Measurements from ENCODE around the gene C16orf95. TPM values are rescaled to one million over a fixed set of nuclear protein-coding genes. Genes with fewer than 3 reads are reported as not detected.

Gene C16orf95
- total and polyA plus RNA-seq, 2 donors (not counting 1 experiment from before 2014, with no cell fraction given) = 1.5 to 2.5 TPM

- Mint-ChIP-seq H3K4me3 (no peak overlapping the region), H3K9me3 (ENCODE audit: insufficient read depth) (no peaks in the 10 kb centered on the region), H3K27me3 (no peaks in the 10 kb centered on the region), H3K4me1 (peaks cover 5% of the 10 kb centered on the region), H3K27ac (no peak overlapping the region)
- no peak for ATAC-seq (ENCODE audit: low read depth)
- ChIA-PET CTCF (no interaction called here), POLR2A (no interaction called here)
- H3K9ac ChIP-seq (ENCODE audit: low read length) = no peak overlapping the region
- peaks cover 31% of the 10 kb centered on the region for H3K79me2 ChIP-seq (ENCODE audit: control insufficient read depth, insufficient read depth, low read length)
- peaks cover 0 to 54% of the 10 kb centered on the region in 2 experiments for H3K36me3 ChIP-seq (replicated peaks in 1 of 2; ENCODE audit: control extremely low read depth in 1 of 2, control insufficient read depth in 1 of 2, extremely low read depth in 1 of 2, insufficient read depth in 2 of 2, low read length in 1 of 2)
- 98% methylated on average over 11 of the region's 11 CpGs for WGBS (ENCODE audit: insufficient coverage)
- no peak overlapping the region for H3K27ac ChIP-seq (ENCODE audit: low read length in 2 of 2)
- H3K27me3 ChIP-seq (replicated peaks in 1 of 4; ENCODE audit: control extremely low read depth in 1 of 4, control insufficient read depth in 3 of 4, insufficient read depth in 4 of 4, low read length in 3 of 4) = no peaks in the 10 kb centered on the region
- TF ChIP-seq CTCF (IDR thresholded peaks at IDR 0.05) (no peak), EZH2 (IDR thresholded peaks at IDR 0.05; ENCODE audit: borderline replicate concordance, insufficient read depth, low read depth, low read length, poor library complexity, severe bottlenecking) (no peak)
- intact Hi-C loops (cut with micrococcal nuclease) = no loop called here
- peaks cover 0 to 4% of the 10 kb centered on the region in 2 donors for H3K4me1 ChIP-seq (ENCODE audit: control insufficient read depth in 2 of 2, insufficient read depth in 2 of 2, low read length in 2 of 2)
- DNase-seq = no peak
- H4K20me1 ChIP-seq (ENCODE audit: control insufficient read depth, insufficient read depth, low read length, poor library complexity, severe bottlenecking) = peaks cover 16% of the 10 kb centered on the region
- no peak overlapping the region for H3K4me3 ChIP-seq (ENCODE audit: control extremely low read depth in 1 of 5, extremely low read depth in 1 of 5, insufficient read depth in 1 of 5, low read depth in 2 of 5, low read length in 4 of 5)
- no peaks in the 10 kb centered on the region for H3K9me3 ChIP-seq (ENCODE audit: control extremely low read depth in 1 of 3, control insufficient read depth in 2 of 3, insufficient read depth in 1 of 3, low read length in 2 of 3)
- H2AFZ ChIP-seq (ENCODE audit: insufficient read depth, low read depth, low read length, poor library complexity, severe bottlenecking) = no peak overlapping the region
- H3K4me2 ChIP-seq (replicated peaks; ENCODE audit: low read depth, low read length, poor library complexity, severe bottlenecking) = no peak overlapping the region
Observed at GRCh38 chr16:87343753-87344050, 26.5 kb upstream of the C16orf95 start.

GRCh38 chr16:87342978-87343752, 26.0 kb upstream of the C16orf95 start:
- Histone ChIP-seq H3K9me3 (ENCODE audit: control extremely low read depth in 1 of 3, control insufficient read depth in 2 of 3, insufficient read depth in 1 of 3, low read length in 2 of 3) (no peaks in the 10 kb centered on the region), H3K9ac (ENCODE audit: low read length) (no peak overlapping the region), H2AFZ (ENCODE audit: insufficient read depth, low read depth, low read length, poor library complexity, severe bottlenecking) (no peak overlapping the region), H3K79me2 (ENCODE audit: control insufficient read depth, insufficient read depth, low read length) (peaks cover 28% of the 10 kb centered on the region), H3K4me3 (ENCODE audit: control extremely low read depth in 1 of 5, extremely low read depth in 1 of 5, insufficient read depth in 1 of 5, low read depth in 2 of 5, low read length in 4 of 5) (no peak overlapping the region), H4K20me1 (ENCODE audit: control insufficient read depth, insufficient read depth, low read length, poor library complexity, severe bottlenecking) (peaks cover 15% of the 10 kb centered on the region), H3K27me3 (replicated peaks in 1 of 4; ENCODE audit: control extremely low read depth in 1 of 4, control insufficient read depth in 3 of 4, insufficient read depth in 4 of 4, low read length in 3 of 4) (no peaks in the 10 kb centered on the region), H3K4me2 (replicated peaks; ENCODE audit: low read depth, low read length, poor library complexity, severe bottlenecking) (no peak overlapping the region), H3K27ac (ENCODE audit: low read length in 2 of 2) (no peak overlapping the region), H3K36me3 (replicated peaks in 1 of 2; ENCODE audit: control extremely low read depth in 1 of 2, control insufficient read depth in 1 of 2, extremely low read depth in 1 of 2, insufficient read depth in 2 of 2, low read length in 1 of 2) (peaks cover 0 to 54% of the 10 kb centered on the region in 2 experiments), H3K4me1 (ENCODE audit: control insufficient read depth in 2 of 2, insufficient read depth in 2 of 2, low read length in 2 of 2) (peaks cover 0 to 4% of the 10 kb centered on the region in 2 donors)
- TF ChIP-seq CTCF (IDR thresholded peaks at IDR 0.05) = no peak
- no peak for TF ChIP-seq EZH2 (IDR thresholded peaks at IDR 0.05; ENCODE audit: borderline replicate concordance, insufficient read depth, low read depth, low read length, poor library complexity, severe bottlenecking)
- H3K4me3 Mint-ChIP-seq = no peak overlapping the region
- H3K9me3 Mint-ChIP-seq (ENCODE audit: insufficient read depth) = no peaks in the 10 kb centered on the region
- H3K27ac Mint-ChIP-seq = no peak overlapping the region
- H3K27me3 Mint-ChIP-seq = no peaks in the 10 kb centered on the region
- POLR2A ChIA-PET = no interaction called here
- ATAC-seq (ENCODE audit: low read depth) (no peak), DNase-seq (no peak)
- intact Hi-C loops (cut with micrococcal nuclease) = no loop called here
- H3K4me1 Mint-ChIP-seq = peaks cover 5% of the 10 kb centered on the region
- CTCF ChIA-PET = no interaction called here
- WGBS (ENCODE audit: insufficient coverage) = 93% methylated on average over 26 of the region's 26 CpGs

All from B cell (primary cell).